DMS79 treated with DMSO at 0.1 percent for 48 hours (cell line): ENCODE data around the gene SLC2A11.
"Not testable (repeated sequence)": the region's sequence is repeated elsewhere in the genome, so short reads cannot be mapped to it uniquely, and the experiment has no call there.

ENCODE experiments used
- DNase-seq: peaks from one replicate; lab custom pipeline; 2025; lab: John Stamatoyannopoulos, UW

Gene SLC2A11

GRCh38 chr22:23891726-23892125, 34.1 kb downstream of the SLC2A11 start:
- no peak for DNase-seq

- DNase-seq: no peak
Observed at GRCh38 chr22:23892130-23892529, 34.5 kb downstream of the SLC2A11 start.

GRCh38 chr22:23892706-23893105, 35.0 kb downstream of the SLC2A11 start:
- DNase-seq: no peak

- DNase-seq: no peak
Observed at GRCh38 chr22:23893121-23893944, 35.7 kb downstream of the SLC2A11 start.

- DNase-seq: peak; percentile 80
Observed at GRCh38 chr22:23893945-23894709, 36.5 kb downstream of the SLC2A11 start, which contains the start of gene MIF. TSS of gene MIF (plus strand) at chr22:23894383. CDS start at chr22:23894475, 92 bp downstream.

GRCh38 chr22:23894710-23895598, 37.3 kb downstream of the SLC2A11 start:
- DNase-seq: peak; percentile 21

- DNase-seq: no peak
Observed at GRCh38 chr22:23895599-23896144, 38.0 kb downstream of the SLC2A11 start.

- DNase-seq: no peak
Observed at GRCh38 chr22:23896166-23896522, 38.5 kb downstream of the SLC2A11 start.

GRCh38 chr22:23896523-23897186, 39.0 kb downstream of the SLC2A11 start:
- DNase-seq: no peak

GRCh38 chr22:23897320-23897719, 39.6 kb downstream of the SLC2A11 start:
- no peak for DNase-seq

- DNase-seq: no peak
Observed at GRCh38 chr22:23898006-23898974, 40.6 kb downstream of the SLC2A11 start.

GRCh38 chr22:23899042-23899745, 41.5 kb downstream of the SLC2A11 start:
- DNase-seq: no peak

GRCh38 chr22:23900227-23900626, 42.6 kb downstream of the SLC2A11 start:
- DNase-seq: not testable (repeated sequence)

GRCh38 chr22:23901600-23901999, 43.9 kb downstream of the SLC2A11 start:
- DNase-seq: no peak

- peak; percentile 50 for DNase-seq
Observed at GRCh38 chr22:23903328-23903971, 45.8 kb downstream of the SLC2A11 start.

- no peak for DNase-seq
Observed at GRCh38 chr22:23904573-23905254, 47.0 kb downstream of the SLC2A11 start.

GRCh38 chr22:23906641-23907040, 49.0 kb downstream of the SLC2A11 start:
- no peak for DNase-seq

GRCh38 chr22:23907423-23907822, 49.7 kb downstream of the SLC2A11 start:
- DNase-seq: not testable (repeated sequence)
